Thyroid gland (tissue), 4 donors: Measurements from ENCODE around the gene ZFP3.

Source experiments
- POLR2A ChIP-seq, 2 donors: fragments of 450-650 bp; IDR thresholded peaks; one replicate each; pipeline ENCODE4 v1.6.1; 2017; ENCODE audit warnings: antibody characterized with exemption in 2 of 2, mild to moderate bottlenecking in 2 of 2, moderate library complexity in 1 of 2
- TF ChIP-seq, protein P1 (sequence below), 6 experiments: fragments of 200-600 bp in 3 of 6; fragments of 450-650 bp in 3 of 6; sonication (generic) in 3 of 6; IDR thresholded peaks; one replicate each; pipeline ENCODE4 v1.5.1; 2016 to 2019; ENCODE audit warnings: antibody characterized with exemption in 6 of 6, mild to moderate bottlenecking in 2 of 6, inconsistent platforms in 1 of 6, moderate library complexity in 1 of 6

DNA sequence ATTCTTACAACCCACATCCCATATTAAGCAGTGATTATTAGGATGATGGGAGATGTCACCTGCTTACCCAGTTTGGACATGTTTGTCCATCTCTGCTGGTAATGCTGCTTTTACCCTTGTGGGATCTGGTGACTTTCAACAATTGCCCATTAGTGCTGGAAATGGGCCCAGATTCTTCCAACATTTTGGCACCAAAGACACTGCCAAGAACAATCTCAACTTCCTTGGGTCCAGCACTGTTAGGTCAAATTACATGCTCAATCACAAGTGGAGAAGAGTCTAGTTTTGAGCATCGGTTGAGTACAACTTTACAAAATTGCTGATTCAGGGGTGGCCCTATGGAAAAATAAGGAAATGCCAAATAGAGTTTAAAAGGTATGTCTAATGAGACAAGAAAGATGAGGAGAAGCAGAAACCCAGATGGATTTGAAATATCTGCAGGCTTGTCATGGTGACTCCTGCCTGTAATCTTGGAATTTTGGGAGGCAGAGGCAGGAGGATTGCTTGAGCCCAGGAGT, 13.0 kb upstream of the ZFP3 start:
- TF ChIP-seq, protein P1, sequence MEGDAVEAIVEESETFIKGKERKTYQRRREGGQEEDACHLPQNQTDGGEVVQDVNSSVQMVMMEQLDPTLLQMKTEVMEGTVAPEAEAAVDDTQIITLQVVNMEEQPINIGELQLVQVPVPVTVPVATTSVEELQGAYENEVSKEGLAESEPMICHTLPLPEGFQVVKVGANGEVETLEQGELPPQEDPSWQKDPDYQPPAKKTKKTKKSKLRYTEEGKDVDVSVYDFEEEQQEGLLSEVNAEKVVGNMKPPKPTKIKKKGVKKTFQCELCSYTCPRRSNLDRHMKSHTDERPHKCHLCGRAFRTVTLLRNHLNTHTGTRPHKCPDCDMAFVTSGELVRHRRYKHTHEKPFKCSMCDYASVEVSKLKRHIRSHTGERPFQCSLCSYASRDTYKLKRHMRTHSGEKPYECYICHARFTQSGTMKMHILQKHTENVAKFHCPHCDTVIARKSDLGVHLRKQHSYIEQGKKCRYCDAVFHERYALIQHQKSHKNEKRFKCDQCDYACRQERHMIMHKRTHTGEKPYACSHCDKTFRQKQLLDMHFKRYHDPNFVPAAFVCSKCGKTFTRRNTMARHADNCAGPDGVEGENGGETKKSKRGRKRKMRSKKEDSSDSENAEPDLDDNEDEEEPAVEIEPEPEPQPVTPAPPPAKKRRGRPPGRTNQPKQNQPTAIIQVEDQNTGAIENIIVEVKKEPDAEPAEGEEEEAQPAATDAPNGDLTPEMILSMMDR (IDR thresholded peaks at IDR 0.05): no peak
- no peak for TF ChIP-seq POLR2A (IDR thresholded peaks at IDR 0.05)
